CD4-positive, alpha-beta T cell treated with Interleukin-1 beta for 1 hour (primary cell): Measurements from ENCODE around the gene WDR37.
"Not testable (repeated sequence)": the region's sequence is repeated elsewhere in the genome, so short reads cannot be mapped to it uniquely, and the experiment has no call there.

Source experiments
- DNase-seq, 2 donors: peaks; one replicate each; pipeline ENCODE4 v3.0.0-alpha.2; 2020 to 2022

Gene WDR37

DNA sequence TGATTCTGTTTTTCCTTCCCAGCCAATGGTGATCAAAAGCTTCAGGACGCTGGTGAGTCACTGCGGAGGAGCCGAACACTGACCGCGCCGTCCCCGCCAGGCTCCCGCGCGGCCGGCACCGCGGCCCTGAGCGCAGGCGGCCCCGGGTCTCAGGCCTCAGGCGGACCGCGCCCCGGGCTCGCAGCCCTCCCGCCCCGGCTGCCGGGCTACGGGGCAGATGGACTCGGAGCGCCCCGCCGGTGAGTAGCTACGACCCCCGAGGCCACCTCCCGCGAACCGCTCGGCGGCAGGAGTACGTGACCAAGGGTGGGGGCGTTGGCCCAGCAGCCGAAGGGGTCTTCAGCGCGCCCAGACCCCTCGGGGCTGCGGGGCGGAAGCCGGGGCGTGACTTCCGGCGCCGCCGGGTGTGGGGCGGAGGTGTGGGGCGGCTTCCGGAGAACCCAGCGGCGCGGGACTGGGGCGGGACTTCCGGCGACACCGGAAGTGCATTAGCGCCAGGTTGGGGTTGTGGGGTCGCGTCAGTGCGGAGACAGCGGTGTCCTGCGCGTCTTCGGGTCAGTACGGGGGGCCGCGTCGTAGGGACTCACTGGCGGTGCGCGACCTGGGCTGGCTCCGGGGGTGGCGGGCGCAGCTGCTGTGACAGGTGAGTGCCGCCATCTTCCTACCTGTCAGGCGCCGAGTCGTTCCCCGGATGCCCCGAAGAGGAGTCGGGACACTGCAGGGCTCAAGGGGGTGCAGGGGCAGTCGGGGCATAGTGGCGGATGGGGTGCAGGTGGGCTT is at the start of gene WDR37:
TSS of gene WDR37 (plus strand) at position 60 of the 780 bp plus-strand sequence. CDS start 15,771 bp downstream, outside the sequence.
- DNase-seq: peak; percentile 87 to 88

DNA sequence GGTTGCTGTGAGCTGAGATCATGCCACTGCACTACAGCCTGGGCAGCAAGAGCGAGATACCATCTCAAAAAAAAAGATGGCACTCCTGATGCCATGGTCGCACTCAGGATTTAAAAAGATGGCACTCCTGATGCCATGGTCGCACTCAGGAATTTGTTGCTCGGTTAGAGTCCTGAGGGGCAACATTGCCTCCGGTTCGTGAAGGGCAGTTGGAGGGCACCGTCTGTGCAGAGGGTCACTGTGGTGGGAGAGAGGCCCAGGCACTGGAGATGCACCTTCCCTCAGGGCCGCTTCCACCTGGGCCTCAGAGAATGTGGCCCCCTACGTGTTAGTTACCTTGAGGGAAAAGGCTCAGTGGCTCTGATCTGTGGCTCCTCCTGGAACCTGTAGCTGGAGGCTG is 49.6 kb upstream of the WDR37 start:
- no peak for DNase-seq

GRCh38 chr10:1007583-1007982 is 48.6 kb upstream of the WDR37 start:
- DNase-seq: no peak

- no peak for DNase-seq
These were observed 47.1 kb upstream of the WDR37 start for GRCh38 chr10:1009071-1009494.

DNA sequence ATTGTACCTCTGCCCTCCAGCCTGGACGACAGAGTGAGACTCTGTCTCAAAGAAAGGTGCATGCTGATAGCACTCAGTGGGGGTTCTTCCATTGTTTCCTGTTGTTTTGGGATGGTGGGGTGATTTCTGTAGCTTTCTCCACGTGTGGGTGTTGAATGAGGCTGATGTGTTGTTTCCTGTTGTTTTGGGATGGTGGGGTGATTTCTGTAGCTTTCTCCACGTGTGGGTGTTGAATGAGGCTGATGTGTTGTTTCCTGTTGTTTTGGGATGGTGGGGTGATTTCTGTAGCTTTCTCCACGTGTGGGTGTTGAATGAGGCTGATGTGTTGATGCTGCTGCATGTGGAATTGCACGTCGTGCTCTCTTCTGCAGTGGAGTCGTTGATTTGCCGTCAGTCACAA is 46.2 kb upstream of the WDR37 start:
- DNase-seq: not testable (repeated sequence)

- DNase-seq: no peak
These were observed 45.5 kb upstream of the WDR37 start for GRCh38 chr10:1010703-1011102.

DNA sequence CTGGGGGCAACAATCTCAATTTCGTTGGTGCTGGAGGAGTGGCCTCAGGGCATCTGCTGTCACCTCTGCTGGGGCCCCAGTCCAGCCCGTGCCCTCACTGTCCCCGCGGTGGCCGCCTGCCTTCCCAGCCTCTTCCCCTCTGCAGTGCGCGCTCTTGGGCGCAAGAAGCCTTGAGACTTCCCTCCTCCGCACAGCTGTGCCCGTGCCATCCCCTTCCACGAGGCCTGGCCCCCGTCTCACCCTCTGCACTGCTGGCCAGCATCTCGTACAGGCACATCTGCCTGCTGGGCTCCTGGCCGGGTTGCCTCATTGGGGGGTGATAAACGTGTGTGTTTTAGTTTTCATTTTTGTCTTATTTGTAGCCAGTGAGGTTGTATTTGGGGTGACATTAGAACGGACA is 44.5 kb upstream of the WDR37 start:
- no peak for DNase-seq

DNA sequence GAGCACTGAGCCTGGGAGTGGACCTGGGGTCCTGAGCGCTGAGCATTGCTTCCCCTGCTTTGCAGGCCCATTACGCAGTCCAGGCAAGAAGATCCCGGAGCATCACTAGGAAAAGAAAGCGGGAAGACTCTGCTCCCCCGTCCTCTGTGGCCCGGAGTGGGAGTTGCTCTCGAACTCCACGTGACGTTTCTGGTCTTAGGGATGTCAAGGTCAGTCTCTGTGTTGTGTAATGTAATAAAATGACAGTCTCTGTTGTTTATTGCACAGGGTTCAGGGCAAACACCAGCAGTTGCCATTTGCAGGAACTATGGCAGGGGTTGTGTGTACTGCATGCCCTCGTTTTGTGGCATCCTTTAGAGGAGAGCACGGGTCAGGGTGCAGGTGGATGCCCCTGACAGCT is 40.5 kb upstream of the WDR37 start:
- DNase-seq: no peak

DNA sequence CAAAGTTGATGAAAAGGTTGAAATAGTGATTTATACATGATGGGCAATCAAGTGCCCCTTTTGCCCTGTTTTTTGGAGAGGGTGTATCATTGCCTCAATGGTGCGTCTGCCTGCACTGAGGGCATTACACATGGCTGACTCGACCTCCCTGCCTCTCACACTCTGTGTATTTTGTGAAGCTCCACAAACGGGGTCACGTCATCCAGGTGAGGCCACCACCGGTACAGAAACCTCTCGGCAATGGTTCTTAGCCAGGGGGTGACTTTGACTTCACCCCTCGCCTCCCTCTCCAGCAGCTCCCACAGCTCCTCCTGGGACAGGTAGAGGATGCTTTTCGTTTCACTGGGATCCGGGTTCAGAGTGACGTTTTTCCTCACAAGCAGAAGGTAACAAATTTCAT is 36.8 kb upstream of the WDR37 start:
- DNase-seq: no peak

GRCh38 chr10:1020460-1020859 is 35.7 kb upstream of the WDR37 start:
- DNase-seq: no peak

DNA sequence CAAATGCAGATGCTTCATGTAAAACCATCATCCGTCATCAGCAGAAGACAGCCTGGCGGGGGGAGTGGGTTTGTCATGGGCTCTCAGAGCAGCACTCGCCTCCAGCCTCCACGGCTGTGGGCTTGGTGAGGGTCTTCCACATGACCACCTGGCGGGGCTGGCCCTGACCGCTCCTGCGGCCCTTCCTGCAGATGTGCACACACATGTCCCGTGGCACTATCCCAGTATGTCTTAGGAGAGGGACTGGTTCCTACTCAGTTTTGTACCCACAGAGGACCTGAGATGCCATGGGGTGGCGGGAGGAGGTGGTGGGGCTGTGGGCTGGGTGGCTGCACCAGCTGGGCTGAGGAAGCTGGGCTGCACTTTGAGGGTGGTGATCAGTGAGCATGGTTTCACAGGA is 35.2 kb upstream of the WDR37 start:
- no peak for DNase-seq

DNA sequence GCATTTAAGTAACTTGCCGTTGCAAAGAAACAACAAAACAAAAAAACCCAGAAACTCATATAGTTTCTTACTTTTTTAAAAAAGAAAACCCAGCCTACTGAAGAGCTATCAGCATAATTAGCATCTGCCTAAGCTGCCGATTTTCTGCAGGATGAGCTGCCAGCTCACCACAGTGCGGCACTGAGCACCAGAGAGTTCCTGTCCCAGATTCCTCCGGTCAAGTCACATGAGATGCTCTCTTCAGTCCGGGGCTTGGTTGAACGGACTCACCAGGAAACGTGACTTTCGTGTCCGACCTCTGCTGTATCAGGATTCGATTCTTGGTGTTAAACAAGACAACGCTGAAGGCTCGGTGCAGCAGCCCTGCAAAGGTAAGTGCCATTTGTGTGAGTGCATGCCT is 33.8 kb upstream of the WDR37 start:
- no peak for DNase-seq

- DNase-seq: no peak
These were observed 32.1 kb upstream of the WDR37 start for GRCh38 chr10:1024103-1024502.

DNA sequence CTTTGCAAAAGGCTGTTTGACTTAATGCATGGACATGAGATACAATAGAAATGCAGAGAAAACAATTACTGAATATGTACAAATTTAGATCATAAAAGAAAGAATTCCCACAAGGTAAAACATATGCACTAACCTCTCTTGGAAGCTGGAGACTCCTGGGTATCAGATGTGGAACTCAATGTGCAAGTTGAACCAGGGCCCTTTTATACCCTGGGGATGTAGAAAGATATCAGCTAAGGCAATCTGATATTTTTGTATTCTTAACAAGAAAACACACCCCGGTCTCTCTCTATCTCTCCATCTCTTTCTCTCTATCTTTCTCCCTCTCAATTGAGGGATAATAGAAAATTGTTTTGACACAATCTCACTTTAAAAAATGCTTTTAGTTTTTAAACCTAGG is 30.5 kb upstream of the WDR37 start, which contains the start of gene IDI2:
TSS of gene IDI2 (minus strand) at position 177 of the 400 bp plus-strand sequence. CDS start 1,136 bp downstream, outside the sequence.
- no peak for DNase-seq

GRCh38 chr10:1026578-1026977 is 29.6 kb upstream of the WDR37 start:
- no peak for DNase-seq

DNA sequence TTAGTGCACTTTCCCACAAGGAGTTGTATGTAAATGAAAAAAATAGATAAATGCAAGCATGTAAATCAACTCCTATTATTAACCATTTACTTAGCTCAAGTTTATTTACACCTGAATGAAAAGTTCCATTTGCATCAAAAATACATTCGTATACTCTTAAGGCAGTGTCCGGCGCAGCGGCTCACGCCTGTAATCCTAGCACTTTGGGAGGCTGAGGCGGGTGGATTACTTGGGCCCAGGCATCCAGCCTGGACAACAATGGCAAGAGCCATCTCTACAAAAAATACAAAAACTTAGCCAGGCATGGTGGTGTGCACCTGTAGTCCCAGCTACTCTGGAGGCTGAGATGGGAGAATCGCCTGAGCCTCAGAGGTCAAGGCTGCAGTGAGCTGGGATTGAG is 26.3 kb upstream of the WDR37 start:
- DNase-seq: no peak

DNA sequence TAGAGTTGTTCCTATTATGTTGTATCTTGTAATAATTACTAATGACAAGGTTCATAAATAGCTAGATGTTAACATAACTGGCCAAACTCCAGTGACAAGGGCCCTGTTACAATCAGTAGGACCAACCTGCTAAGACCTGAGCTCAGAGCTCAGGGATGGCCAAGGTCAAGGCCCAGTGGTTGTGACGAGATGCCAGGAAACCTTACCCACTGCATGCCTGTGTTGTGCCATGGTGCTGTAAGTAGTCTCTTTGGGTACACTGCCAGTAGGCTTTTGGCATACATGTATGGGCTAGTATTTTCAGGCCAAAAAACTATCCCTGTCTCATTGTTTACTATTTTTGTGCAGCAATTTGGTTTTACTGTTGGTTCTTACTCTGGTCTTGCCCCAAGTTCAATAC is 22.6 kb upstream of the WDR37 start:
- DNase-seq: no peak

DNA sequence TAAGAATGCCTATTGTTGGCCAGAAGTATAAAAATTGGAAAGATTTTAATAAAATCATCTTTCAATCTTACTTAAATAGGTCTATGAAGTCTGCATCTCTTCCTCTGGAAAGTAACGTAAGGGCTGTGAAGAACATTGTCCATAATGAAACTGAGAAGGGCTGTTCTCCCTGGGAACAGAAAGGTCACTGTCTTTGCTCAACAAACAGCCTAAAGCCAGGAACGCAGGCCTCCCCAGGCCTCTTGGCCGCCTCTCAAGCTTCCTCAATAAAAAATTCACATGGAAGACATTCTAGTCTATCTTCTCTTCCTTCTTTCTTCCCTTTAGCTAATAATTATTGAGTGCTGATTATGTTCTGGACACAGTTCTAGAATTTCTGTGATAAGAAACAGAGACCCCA is 21.4 kb upstream of the WDR37 start:
- no peak for DNase-seq

GRCh38 chr10:1035201-1035600 is 21.0 kb upstream of the WDR37 start:
- no peak for DNase-seq

GRCh38 chr10:1036341-1036791 is 19.8 kb upstream of the WDR37 start:
- DNase-seq: peak in 1 of 2 donors; percentile 20

DNA sequence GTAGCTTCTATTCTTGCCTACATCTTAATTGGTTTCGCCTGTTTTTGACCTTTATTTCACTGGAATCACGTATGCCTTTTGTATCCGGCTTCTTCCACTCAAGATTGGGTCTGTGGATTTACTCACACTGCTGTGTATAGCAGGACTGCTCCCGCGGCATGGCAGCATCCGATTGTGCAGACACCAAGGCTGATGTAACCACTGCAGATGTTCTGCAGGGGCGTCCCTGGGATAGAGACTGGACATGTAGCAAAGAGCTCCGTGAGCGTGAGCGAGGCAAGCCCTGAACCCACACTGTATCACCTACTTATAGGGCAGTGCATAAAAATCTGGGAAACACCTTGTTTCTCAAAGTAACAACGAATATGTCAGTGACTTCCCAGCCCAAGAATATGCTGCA is 19.1 kb upstream of the WDR37 start:
- no peak for DNase-seq

GRCh38 chr10:1038769-1039168 is 17.4 kb upstream of the WDR37 start:
- DNase-seq: not testable (repeated sequence)

DNA sequence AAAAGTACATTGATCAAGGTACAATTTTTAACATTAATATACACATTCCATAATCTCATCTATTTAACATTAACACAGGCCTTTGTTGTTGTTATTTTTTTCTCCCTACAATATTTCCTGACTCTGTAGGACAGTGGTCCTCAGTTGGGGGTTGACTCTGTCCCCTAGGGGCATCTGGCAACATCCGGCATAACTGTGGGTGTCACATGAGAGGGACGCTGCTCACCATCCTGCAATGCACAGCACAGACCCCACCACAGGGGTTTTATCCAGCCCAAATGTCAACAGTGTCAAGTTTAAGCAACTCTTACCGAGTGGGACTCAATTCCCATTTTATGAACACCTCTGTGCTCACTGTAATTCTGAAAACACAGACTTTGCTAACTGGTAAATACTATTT is 16.1 kb upstream of the WDR37 start:
- DNase-seq: no peak

DNA sequence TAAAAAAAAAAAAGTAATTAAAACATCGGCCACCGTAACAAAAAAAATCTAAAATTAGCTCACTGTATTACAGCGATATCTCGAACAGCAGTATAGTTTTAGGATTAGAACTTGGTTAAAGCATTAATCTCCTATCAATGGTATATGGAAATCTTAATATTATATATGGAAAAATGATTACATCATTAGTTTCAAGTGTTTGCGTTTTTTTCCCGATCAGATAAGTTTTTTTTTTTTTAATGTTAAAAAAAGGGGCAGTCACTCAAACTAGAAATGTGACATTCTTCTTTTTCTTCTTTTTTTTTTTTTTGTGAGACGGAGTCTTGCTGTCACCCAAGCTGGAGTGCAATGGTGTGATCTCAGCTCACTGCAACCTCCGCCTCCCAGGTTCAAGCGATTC is 14.7 kb upstream of the WDR37 start:
- DNase-seq: no peak

- DNase-seq: peak; percentile 39 to 45
These were observed 12.6 kb upstream of the WDR37 start for GRCh38 chr10:1043532-1043995.
